Kasumi-1 (cell line): Measurements from ENCODE around the gene TMCO4.
"Not testable (repeated sequence)": the region's sequence is repeated elsewhere in the genome, so short reads cannot be mapped to it uniquely, and the experiment has no call there.

Source experiments
- DNase-seq, 2 experiments: peaks; one replicate each; lab custom pipeline; 2025; lab: John Stamatoyannopoulos, UW

TMCO4 gene

GRCh38 chr1:19637606-19638005, 162.1 kb downstream of the TMCO4 start:
- no peak for DNase-seq

GRCh38 chr1:19636749-19637148, 163.0 kb downstream of the TMCO4 start:
- not testable (repeated sequence) for DNase-seq

GRCh38 chr1:19636065-19636464, 163.7 kb downstream of the TMCO4 start:
- no peak for DNase-seq

DNA sequence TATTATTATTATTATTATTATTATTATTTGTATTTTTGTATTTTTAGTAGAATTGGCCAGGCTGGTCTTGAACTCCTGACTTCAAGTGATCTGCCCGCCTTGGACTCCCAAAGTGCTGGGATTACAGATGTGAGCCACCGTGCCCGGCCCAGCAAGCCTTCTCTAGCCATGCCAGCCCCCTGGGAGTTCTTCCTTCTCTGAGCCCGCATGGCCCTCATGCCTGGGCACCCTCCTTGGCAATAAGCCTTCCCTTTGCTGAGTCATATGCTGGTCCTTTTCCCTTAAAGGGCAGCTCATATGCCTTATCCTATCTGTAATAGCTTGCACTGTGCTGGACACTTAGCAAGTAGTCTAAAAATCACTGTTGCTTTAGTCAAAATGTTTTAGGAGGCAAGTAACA, 164.1 kb downstream of the TMCO4 start:
- no peak for DNase-seq

DNA sequence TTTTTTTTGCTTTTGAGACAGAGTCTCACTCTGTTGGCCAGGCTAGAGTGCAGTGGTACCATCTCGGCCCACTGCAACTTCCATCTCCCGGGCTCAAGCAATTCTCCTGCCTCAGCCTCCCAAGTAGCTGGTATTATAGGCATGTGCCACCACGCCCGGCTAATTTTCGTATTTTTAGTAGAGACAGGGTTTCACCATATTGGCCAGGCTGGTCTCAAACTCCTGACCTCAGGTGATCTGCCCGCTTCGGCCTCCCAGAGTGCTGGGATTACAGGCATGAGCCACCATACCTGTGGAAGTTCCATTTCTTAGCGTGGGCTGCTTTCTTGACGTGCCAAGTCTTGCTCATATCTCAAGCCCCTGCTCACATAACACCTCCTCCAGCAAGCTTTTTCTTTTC, 164.7 kb downstream of the TMCO4 start:
- DNase-seq, result not testable (repeated sequence)

- DNase-seq, result no peak
Measured at GRCh38 chr1:19633106-19633505, 166.6 kb downstream of the TMCO4 start.
